OCI-LY7 (cell line): ENCODE measurements around the gene ZYG11B.

ENCODE experiments used
- EZH2phosphoT487 ChIP-seq: fragments of 200-600 bp; sonication (generic); IDR thresholded peaks from 2 replicates; pipeline ENCODE4 v1.6.1; 2018; ENCODE audit warnings: low read depth, borderline replicate concordance, mild to moderate bottlenecking, mixed run types, antibody characterized with exemption, low read length, moderate library complexity, mixed read lengths
- TF ChIP-seq, protein P1 (sequence below): fragments of 200-600 bp; sonication (generic); conservative IDR thresholded peaks from 2 replicates; pipeline ENCODE4 v1.5.1; 2014; ENCODE audit warnings: mild to moderate bottlenecking, antibody characterized with exemption, low read length, moderate library complexity, mixed read lengths

DNA sequence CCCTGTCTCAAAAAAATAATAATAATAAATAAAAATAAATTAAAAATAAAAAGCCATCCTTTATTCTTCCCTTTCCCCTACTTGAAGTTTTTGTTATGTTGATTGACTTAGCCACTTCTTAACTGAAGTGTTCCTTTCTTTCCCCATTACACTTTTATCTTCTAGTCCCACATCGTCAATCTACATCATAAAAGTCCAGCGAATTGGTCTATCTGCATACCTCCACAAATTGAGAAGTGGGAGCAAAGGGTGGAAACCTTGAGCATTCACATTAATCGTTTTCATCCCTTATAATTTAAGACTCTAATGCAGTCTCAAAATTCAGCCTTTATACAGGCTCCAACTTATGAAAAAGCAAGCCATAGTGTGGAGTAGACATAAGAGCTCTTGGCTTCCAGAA is 109.8 kb downstream of the ZYG11B start:
- TF ChIP-seq, protein P1, sequence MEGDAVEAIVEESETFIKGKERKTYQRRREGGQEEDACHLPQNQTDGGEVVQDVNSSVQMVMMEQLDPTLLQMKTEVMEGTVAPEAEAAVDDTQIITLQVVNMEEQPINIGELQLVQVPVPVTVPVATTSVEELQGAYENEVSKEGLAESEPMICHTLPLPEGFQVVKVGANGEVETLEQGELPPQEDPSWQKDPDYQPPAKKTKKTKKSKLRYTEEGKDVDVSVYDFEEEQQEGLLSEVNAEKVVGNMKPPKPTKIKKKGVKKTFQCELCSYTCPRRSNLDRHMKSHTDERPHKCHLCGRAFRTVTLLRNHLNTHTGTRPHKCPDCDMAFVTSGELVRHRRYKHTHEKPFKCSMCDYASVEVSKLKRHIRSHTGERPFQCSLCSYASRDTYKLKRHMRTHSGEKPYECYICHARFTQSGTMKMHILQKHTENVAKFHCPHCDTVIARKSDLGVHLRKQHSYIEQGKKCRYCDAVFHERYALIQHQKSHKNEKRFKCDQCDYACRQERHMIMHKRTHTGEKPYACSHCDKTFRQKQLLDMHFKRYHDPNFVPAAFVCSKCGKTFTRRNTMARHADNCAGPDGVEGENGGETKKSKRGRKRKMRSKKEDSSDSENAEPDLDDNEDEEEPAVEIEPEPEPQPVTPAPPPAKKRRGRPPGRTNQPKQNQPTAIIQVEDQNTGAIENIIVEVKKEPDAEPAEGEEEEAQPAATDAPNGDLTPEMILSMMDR = no peak
- TF ChIP-seq EZH2phosphoT487 = no peak
